K562 (cell line): Measurements from ENCODE around the gene PARD3B. TPM values are rescaled to one million over a fixed set of nuclear protein-coding genes. Genes with fewer than 3 reads are reported as not detected.

Source experiments
- ATAC-seq: fragments of 200-7000 bp; cut with Tn5 transposase; 3 replicates; pipeline ENCODE4 v1.9.1; 2020; ENCODE audit warnings: moderate library complexity
- BruUV-seq: library from RNA; stranded (reverse); fragments of 400-500 nt; replicated peaks from 2 replicates; lab custom pipeline; 2021; lab: Mats Ljungman, UMichigan
- CTCF ChIA-PET: fragments of 300-600 bp; formaldehyde crosslinking; extraction: SDS; loops from one replicate; lab custom pipeline; 2021; ENCODE audit warnings: low intra/inter-chr PET ratio; lab: Yijun Ruan, JAX
- POLR2A ChIA-PET: fragments of 300-600, 350-650 bp; sonication (Branson Sonifier 250); formaldehyde crosslinking; extraction: SDS; loops from one replicate; lab custom pipeline; 2021; ENCODE audit warnings: antibody characterized with exemption, inconsistent platforms; lab: Yijun Ruan, JAX
- DNase-seq, 4 experiments: peaks; one replicate each; pipeline versions ENCODE4 v3.0.0 to v3.0.0-alpha.2; 2011 to 2018; ENCODE audit warnings: low spot score in 3 of 4, mixed read lengths in 3 of 4; ENCODE audit errors: extremely low read depth in 1 of 4
- FAIRE-seq: peaks from 2 replicates; lab custom pipeline; 2011; peaks lifted over from hg19 to GRCh38; lab: Jason Lieb, UNC
- H2AFZ ChIP-seq: 2 replicates; pipeline ENCODE4 v1.6.0; 2011; ENCODE audit warnings: low read depth, low read length, control low read depth, inconsistent platforms
- H3K27ac ChIP-seq: fragments of 200-600 bp; 3 replicates; pipeline ENCODE4 v1.8.0; 2011; ENCODE audit warnings: low read depth, mild to moderate bottlenecking, control low read depth, inconsistent platforms, low read length, moderate library complexity, mixed read lengths; ENCODE audit errors: extremely low read depth
- H3K27me3 ChIP-seq, 2 experiments: fragments of 300-600 bp in 1 of 2; 2 replicates in 1 of 2; 3 replicates in 1 of 2; pipeline versions ENCODE4 v1.6.0 to v1.8.0; 2011; ENCODE audit warnings: inconsistent platforms in 2 of 2, low read length in 2 of 2, mild to moderate bottlenecking in 1 of 2, mixed read lengths in 1 of 2, moderate library complexity in 1 of 2; ENCODE audit not compliant: control insufficient read depth in 2 of 2, insufficient read depth in 2 of 2
- H3K36me3 ChIP-seq: fragments of 300-600 bp; 3 replicates; pipeline ENCODE4 v1.8.0; 2011; ENCODE audit warnings: mild to moderate bottlenecking, low read length, inconsistent platforms; ENCODE audit not compliant: control insufficient read depth, insufficient read depth
- H3K4me1 ChIP-seq, 2 experiments: fragments of 200-600 bp in 1 of 2; replicated peaks in 1 of 2; 2 replicates in 1 of 2; 3 replicates in 1 of 2; pipeline versions ENCODE4 v1.5.1 to v1.8.0; 2011; ENCODE audit warnings: inconsistent platforms in 2 of 2, low read length in 2 of 2, mild to moderate bottlenecking in 1 of 2, mixed read lengths in 1 of 2, moderate library complexity in 1 of 2; ENCODE audit not compliant: control insufficient read depth in 2 of 2, insufficient read depth in 2 of 2
- H3K4me2 ChIP-seq: 2 replicates; pipeline ENCODE4 v1.6.1; 2011; ENCODE audit warnings: low read length, control low read depth, inconsistent platforms, mixed read lengths; ENCODE audit not compliant: insufficient read depth
- H3K4me3 ChIP-seq: fragments of 200-600 bp; sonication (generic), shearing (Covaris generic); 2 replicates; pipeline ENCODE4 v1.5.1; 2016; ENCODE audit warnings: control low read depth, inconsistent platforms
- H3K79me2 ChIP-seq: fragments of 200-600 bp; 3 replicates; pipeline ENCODE4 v1.8.0; 2011; ENCODE audit warnings: low read length, inconsistent platforms; ENCODE audit not compliant: control insufficient read depth, insufficient read depth
- H3K9ac ChIP-seq, 2 experiments: 2 replicates each; pipeline versions ENCODE4 v1.6.0 to v1.6.1; 2011; ENCODE audit warnings: low read depth in 2 of 2, low read length in 2 of 2, control low read depth in 1 of 2, inconsistent platforms in 1 of 2, mild to moderate bottlenecking in 1 of 2, mixed read lengths in 1 of 2; ENCODE audit not compliant: insufficient read depth in 1 of 2
- H3K9me1 ChIP-seq: one replicate; pipeline ENCODE4 v1.6.0; 2011; ENCODE audit warnings: inconsistent platforms, mild to moderate bottlenecking, low read length, moderate library complexity; ENCODE audit not compliant: control insufficient read depth, insufficient read depth
- H3K9me3 ChIP-seq: replicated peaks from 2 replicates; pipeline ENCODE4 v1.5.1; 2011; ENCODE audit warnings: low read depth, low read length, inconsistent platforms; ENCODE audit not compliant: control insufficient read depth, insufficient read depth
- H4K20me1 ChIP-seq: replicated peaks from 2 replicates; pipeline ENCODE4 v1.6.1; 2011; ENCODE audit warnings: low read length, inconsistent platforms, mixed read lengths; ENCODE audit not compliant: control insufficient read depth, insufficient read depth
- CC2D1A ChIP-seq: fragments of 450-650 bp; IDR thresholded peaks from 2 replicates; pipeline ENCODE4 v1.6.1; 2017; ENCODE audit warnings: mild to moderate bottlenecking
- CHD2 ChIP-seq: IDR thresholded peaks from 2 replicates; pipeline ENCODE4 v1.6.1; 2011; ENCODE audit warnings: low read depth, low read length
- LEF1 ChIP-seq: fragments of 450-650 bp; IDR thresholded peaks from 2 replicates; pipeline ENCODE4 v1.6.1; 2016; ENCODE audit warnings: mild to moderate bottlenecking
- MXI1 ChIP-seq: IDR thresholded peaks from 2 replicates; pipeline ENCODE4 v1.6.1; 2011; ENCODE audit warnings: low read depth, mild to moderate bottlenecking, improper control_type of control experiment, low read length
- RAD21 ChIP-seq, 2 experiments: fragments of 250-450 bp in 1 of 2; fragments of 450-650 bp in 1 of 2; sonication (Bioruptor Pico) in 1 of 2; formaldehyde crosslinking in 1 of 2; IDR thresholded peaks in 1 of 2; conservative IDR thresholded peaks in 1 of 2; 2 replicates each; pipeline versions ENCODE4 v1.4.0 to v1.8.0; 2020 to 2022; ENCODE audit warnings: mild to moderate bottlenecking in 2 of 2, moderate library complexity in 1 of 2
- SETDB1 ChIP-seq: IDR thresholded peaks from one replicate; pipeline ENCODE4 v1.6.1; 2012; ENCODE audit warnings: low read length, control low read depth, inconsistent platforms
- ZKSCAN8 ChIP-seq: fragments of 200-800 bp; sonication (Bioruptor generic); IDR thresholded peaks from 2 replicates; pipeline ENCODE4 v1.6.1; 2016; ENCODE audit warnings: missing genetic modification characterization, missing compliant biosample characterization
- ZNF407 ChIP-seq: fragments of 450-650 bp; IDR thresholded peaks from 2 replicates; pipeline ENCODE4 v1.6.1; 2016; ENCODE audit warnings: low read depth
- ZNF707 ChIP-seq: fragments of 250-450 bp; sonication (Bioruptor Pico); conservative IDR thresholded peaks from 2 replicates; pipeline ENCODE4 v1.8.0; 2022; ENCODE audit warnings: inconsistent platforms, mild to moderate bottlenecking, moderate library complexity
- ZNF780A ChIP-seq: fragments of 250-450 bp; sonication (Bioruptor Pico); IDR thresholded peaks from 2 replicates; pipeline ENCODE4 v1.5.0; 2021; ENCODE audit warnings: mild to moderate bottlenecking
- WGBS: fragments of 100-300 bp; shearing (Covaris generic); methylation state at CpG from one replicate; pipeline ENCODE4 v1.1.6; 2016; ENCODE audit warnings: low coverage, mixed read lengths; ENCODE audit not compliant: insufficient coverage; ENCODE audit errors: missing lambda C conversion rate; 5-methylcytosine and 5-hydroxymethylcytosine counted together
- in situ Hi-C: fragments of 300-500 bp; cut with MboI; formaldehyde crosslinking; loops from 4 replicates; pipeline ENCODE4 v1.15.0; 2018; ENCODE audit warnings: inconsistent platforms, mixed read lengths
- intact Hi-C: fragments of 100-400 bp; cut with micrococcal nuclease; formaldehyde crosslinking; loops from 2 replicates; pipeline ENCODE4 v1.14.2; 2022
- polyA plus RNA-seq, 8 experiments: library from polyadenylated mRNA; depleted of rRNA in 4 of 8; stranded (reverse) in 5 of 8; unstranded in 3 of 8; fragments of >200 nt; fragmentation: Nextera tagmentation in 2 of 8; fragmentation: Illumina TruSeq in 1 of 8; extraction: Ambion mirVana in 2 of 8; extraction: Trizol in 1 of 8; gene quantifications; 2 replicates each; pipeline versions ENCODE4 v1.2.1 to v1.2.3, GENCODE V29; 2011 to 2014; ENCODE audit warnings: inconsistent platforms in 1 of 8, missing spikeins in 1 of 8
- total RNA-seq, 7 experiments: library from RNA; depleted of rRNA in 6 of 7; stranded (reverse); fragments of >200 nt in 6 of 7; fragmentation: Illumina TruSeq in 2 of 7; extraction: Trizol in 2 of 7; gene quantifications; 2 replicates each; pipeline versions ENCODE4 v1.2.1 to v1.2.3, GENCODE V29; 2011 to 2021; ENCODE audit warnings: low replicate concordance in 1 of 7

PARD3B gene
- total and polyA plus RNA-seq, 9 of the 15 experiments (the other 6 are each of a cell fraction or from before 2014, with no cell fraction given) = 0.15 to 3.0 (median 1.1) TPM

DNA sequence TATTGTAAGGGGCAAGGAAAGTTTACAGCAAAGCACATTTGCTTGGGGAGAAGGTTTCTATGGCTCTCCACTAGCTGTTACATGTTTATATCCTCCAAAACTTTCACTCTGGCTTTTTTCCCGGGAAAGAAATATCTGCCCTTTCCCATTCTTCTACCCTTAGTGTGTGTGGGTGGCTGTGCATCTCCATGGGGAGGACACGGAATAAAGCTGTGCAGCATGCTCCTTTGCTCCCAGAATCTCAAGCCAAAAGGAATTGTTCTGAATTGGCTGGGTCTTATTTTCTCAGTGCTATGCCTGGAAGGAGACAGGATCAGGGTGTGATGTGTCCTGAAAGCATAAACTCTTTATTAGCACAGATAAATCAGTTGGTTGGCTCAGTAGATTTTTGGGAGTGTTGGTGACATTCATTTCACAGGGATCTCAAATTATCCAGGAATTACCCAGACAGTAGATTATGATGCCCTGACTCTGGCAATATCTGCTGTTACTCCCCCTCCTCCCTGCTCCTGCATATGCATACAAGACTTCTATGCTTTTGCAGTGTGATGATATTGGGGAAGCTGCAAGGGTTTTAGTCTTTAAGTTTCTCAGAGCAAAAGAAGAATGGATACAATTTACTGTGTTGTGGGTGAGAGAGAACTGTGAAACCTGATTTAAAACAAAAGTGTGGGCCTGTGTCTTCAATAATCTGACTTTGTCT is 63.1 kb downstream of the PARD3B start:
- H4K20me1 ChIP-seq = no peaks in the 10 kb centered on the region
- H3K79me2 ChIP-seq = no peaks in the 10 kb centered on the region
- intact Hi-C loops = no loop called here
- H3K9me3 ChIP-seq = no peaks in the 10 kb centered on the region
- ChIA-PET POLR2A (interaction anchor here (0.6 kb wide), 1 partner anchor 235 kb away, joined by 3 read pairs; no protein-coding TSS in a partner anchor), CTCF (no interaction called here)
- no peaks in the 10 kb centered on the region for H3K36me3 ChIP-seq
- H3K27me3 ChIP-seq = no peaks in the 10 kb centered on the region
- 6% methylated on average over 2 of the region's 2 CpGs for WGBS
- H3K27ac ChIP-seq = no peak overlapping the region
- H2AFZ ChIP-seq = no peak overlapping the region
- in situ Hi-C loops = no loop called here
- no peak overlapping the region for H3K4me2 ChIP-seq
- TF ChIP-seq ZKSCAN8 (CRISPR knock-in tag) (no peak), CHD2 (no peak), ZNF780A (CRISPR knock-in tag) (no peak), RAD21 (CRISPR knock-in tag; conservative IDR thresholded peaks at IDR 0.05 in 1 of 2, IDR thresholded peaks at IDR 0.05 in 1 of 2) (no peak), CC2D1A (no peak), LEF1 (no peak), ZNF707 (CRISPR knock-in tag) (no peak), ZNF407 (no peak), SETDB1 (no peak), MXI1 (no peak)
- no peak for ATAC-seq
- no peak for DNase-seq
- H3K9me1 ChIP-seq = no peaks in the 10 kb centered on the region
- FAIRE-seq = no peak
- no TSS peak for BruUV-seq
- no peak overlapping the region for H3K4me3 ChIP-seq
- H3K9ac ChIP-seq = no peak overlapping the region
- no peaks in the 10 kb centered on the region for H3K4me1 ChIP-seq
